ENCODE results near the gene MACF1.

The MACF1 gene

GRCh38 chr1:39380036-39380435 lies 175.5 kb downstream of the MACF1 start:
- no peak for DNase-seq
- Histone ChIP-seq H3K27me3 (ENCODE audit: insufficient read depth, low read depth, severe bottlenecking) (no peaks in the 10 kb centered on the region), H3K9me3 (ENCODE audit: severe bottlenecking) (no peaks in the 10 kb centered on the region), H3K36me3 (peaks cover 60% of the 10 kb centered on the region), H3K27ac (no peak overlapping the region), H3K4me3 (ENCODE audit: low read depth, low read length) (no peak overlapping the region)
- no peak for TF ChIP-seq CTCF (IDR thresholded peaks at IDR 0.05; ENCODE audit: low read depth, low read length)

DNA sequence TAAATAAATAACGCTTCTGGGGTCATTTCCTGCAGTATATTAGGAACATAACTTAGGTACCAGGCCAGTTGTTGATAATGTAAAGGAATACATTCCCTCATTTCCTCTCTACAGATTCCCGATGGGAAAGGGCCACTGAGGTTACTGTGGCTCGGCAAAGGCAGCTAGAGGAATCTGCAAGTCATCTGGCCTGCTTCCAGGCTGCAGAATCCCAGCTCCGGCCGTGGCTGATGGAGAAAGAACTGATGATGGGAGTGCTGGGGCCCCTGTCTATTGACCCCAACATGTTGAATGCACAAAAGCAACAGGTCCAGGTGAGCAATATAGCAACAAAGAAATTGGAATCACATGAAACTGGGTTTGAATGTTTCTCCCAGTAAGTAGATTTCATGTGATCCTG lies 177.3 kb downstream of the MACF1 start:
- Histone ChIP-seq H3K27me3 (ENCODE audit: insufficient read depth, low read depth, severe bottlenecking) (no peaks in the 10 kb centered on the region), H3K27ac (no peak overlapping the region), H3K4me3 (ENCODE audit: low read depth, low read length) (no peak overlapping the region), H3K36me3 (peaks cover 72% of the 10 kb centered on the region), H3K9me3 (ENCODE audit: severe bottlenecking) (no peaks in the 10 kb centered on the region)
- no peak for TF ChIP-seq CTCF (IDR thresholded peaks at IDR 0.05; ENCODE audit: low read depth, low read length)
- no peak for DNase-seq

- peaks cover 83% of the 10 kb centered on the region for H3K36me3 ChIP-seq
- H3K27me3 ChIP-seq (ENCODE audit: insufficient read depth, low read depth, severe bottlenecking), result no peaks in the 10 kb centered on the region
- TF ChIP-seq CTCF (IDR thresholded peaks at IDR 0.05; ENCODE audit: low read depth, low read length), result no peak
- H3K4me3 ChIP-seq (ENCODE audit: low read depth, low read length), result no peak overlapping the region
- DNase-seq, result no peak
- no peaks in the 10 kb centered on the region for H3K9me3 ChIP-seq (ENCODE audit: severe bottlenecking)
- no peak overlapping the region for H3K27ac ChIP-seq
Measured at GRCh38 chr1:39384305-39384704, 179.8 kb downstream of the MACF1 start.

- no peaks in the 10 kb centered on the region for H3K27me3 ChIP-seq (ENCODE audit: insufficient read depth, low read depth, severe bottlenecking)
- H3K36me3 ChIP-seq, result peaks cover 82% of the 10 kb centered on the region
- H3K27ac ChIP-seq, result no peak overlapping the region
- DNase-seq, result no peak
- H3K4me3 ChIP-seq (ENCODE audit: low read depth, low read length), result no peak overlapping the region
- TF ChIP-seq CTCF (IDR thresholded peaks at IDR 0.05; ENCODE audit: low read depth, low read length), result no peak
- no peaks in the 10 kb centered on the region for H3K9me3 ChIP-seq (ENCODE audit: severe bottlenecking)
Measured at GRCh38 chr1:39385067-39385988, 180.8 kb downstream of the MACF1 start.

DNA sequence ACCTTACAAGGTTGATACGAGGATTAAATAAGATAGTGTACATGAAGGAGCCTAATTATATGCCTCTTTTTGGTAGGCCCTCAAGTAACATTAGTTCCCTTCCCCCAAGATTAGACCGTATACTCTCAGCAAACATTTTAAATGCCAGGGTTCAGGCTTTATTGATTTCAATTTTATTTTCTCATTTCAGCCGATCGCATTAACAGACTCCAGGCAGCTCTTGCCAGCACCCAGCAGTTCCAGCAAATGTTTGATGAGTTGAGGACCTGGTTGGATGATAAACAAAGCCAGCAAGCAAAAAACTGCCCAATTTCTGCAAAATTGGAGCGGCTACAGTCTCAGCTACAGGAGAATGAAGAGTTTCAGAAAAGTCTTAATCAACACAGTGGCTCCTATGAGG lies 182.5 kb downstream of the MACF1 start:
- DNase-seq, result no peak
- Histone ChIP-seq H3K27ac (no peak overlapping the region), H3K27me3 (ENCODE audit: insufficient read depth, low read depth, severe bottlenecking) (no peaks in the 10 kb centered on the region), H3K9me3 (ENCODE audit: severe bottlenecking) (no peaks in the 10 kb centered on the region), H3K36me3 (peaks cover 78% of the 10 kb centered on the region), H3K4me3 (ENCODE audit: low read depth, low read length) (no peak overlapping the region)
- no peak for TF ChIP-seq CTCF (IDR thresholded peaks at IDR 0.05; ENCODE audit: low read depth, low read length)
